ENCODE data around the gene LIX1L.

Gene LIX1L

DNA sequence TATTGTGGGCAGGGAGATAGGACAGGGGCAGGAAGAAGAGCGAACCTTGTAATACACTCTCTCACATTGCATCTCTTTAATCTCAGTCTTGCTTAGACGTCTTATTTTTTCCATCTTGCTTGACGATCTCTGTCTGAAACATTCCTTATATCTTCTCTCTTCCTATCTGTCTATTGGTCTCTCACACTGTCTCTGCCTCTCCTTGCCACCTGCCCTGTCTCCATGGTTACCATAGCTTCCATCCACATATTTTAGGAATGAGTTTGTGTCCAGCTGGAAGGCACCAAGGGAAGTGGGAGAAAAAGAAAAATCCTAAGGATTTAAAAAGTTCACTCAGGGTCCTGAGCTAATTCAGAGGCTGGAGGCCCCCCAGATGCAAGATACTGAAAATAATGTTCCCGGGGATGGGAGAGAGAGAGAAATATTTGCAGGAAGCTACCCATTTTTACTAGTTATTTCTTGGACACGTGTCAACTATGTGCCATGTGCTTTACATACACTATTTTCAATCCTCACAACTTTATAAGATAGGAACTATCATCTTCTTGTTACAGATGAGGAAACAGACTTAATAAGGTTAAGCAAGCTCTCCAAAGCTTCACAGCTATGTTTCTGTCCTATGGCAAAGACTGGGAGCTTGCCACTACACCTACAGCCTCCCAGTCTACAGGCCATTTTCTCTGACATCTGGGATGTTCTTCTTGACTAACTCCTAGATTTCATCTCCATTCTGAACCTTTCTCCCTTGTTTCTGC lies 5.6 kb upstream of the LIX1L start:
- no peak for DNase-seq (ENCODE audit: low read depth)

GRCh38 chr1:145962157-145963102 lies 4.6 kb upstream of the LIX1L start:
- no peak for DNase-seq (ENCODE audit: low read depth)

GRCh38 chr1:145961425-145962156 lies 3.8 kb upstream of the LIX1L start:
- no peak for DNase-seq (ENCODE audit: low read depth)

GRCh38 chr1:145961109-145961424 lies 3.2 kb upstream of the LIX1L start:
- DNase-seq (ENCODE audit: low read depth) = no peak

- no peak for DNase-seq (ENCODE audit: low read depth)
Observed at GRCh38 chr1:145960468-145961108, 2.8 kb upstream of the LIX1L start.

- DNase-seq (ENCODE audit: low read depth) = no peak
Observed at GRCh38 chr1:145959957-145960467, 2.2 kb upstream of the LIX1L start.

GRCh38 chr1:145959333-145959732 lies 1.5 kb upstream of the LIX1L start:
- no peak for DNase-seq (ENCODE audit: low read depth)

DNA sequence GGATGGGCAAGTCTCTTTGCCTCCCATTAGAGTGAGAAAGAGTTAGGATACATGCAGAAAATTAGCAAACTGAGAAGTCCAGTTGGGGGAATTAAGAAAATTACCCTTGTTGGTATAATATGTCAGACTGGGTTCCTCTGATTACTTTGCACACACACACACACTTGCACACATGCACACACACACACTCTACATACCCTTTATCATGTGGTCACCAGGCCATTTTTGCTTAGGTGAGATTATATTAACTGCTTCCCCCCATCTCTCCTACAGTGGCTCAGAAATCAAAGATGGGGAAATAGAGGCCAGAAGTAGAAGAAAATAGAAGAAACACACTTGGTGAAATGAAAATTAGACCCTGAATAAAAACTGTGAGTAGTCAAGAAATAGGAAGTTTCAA lies 917 bp upstream of the LIX1L start:
- DNase-seq (ENCODE audit: low read depth) = no peak

DNA sequence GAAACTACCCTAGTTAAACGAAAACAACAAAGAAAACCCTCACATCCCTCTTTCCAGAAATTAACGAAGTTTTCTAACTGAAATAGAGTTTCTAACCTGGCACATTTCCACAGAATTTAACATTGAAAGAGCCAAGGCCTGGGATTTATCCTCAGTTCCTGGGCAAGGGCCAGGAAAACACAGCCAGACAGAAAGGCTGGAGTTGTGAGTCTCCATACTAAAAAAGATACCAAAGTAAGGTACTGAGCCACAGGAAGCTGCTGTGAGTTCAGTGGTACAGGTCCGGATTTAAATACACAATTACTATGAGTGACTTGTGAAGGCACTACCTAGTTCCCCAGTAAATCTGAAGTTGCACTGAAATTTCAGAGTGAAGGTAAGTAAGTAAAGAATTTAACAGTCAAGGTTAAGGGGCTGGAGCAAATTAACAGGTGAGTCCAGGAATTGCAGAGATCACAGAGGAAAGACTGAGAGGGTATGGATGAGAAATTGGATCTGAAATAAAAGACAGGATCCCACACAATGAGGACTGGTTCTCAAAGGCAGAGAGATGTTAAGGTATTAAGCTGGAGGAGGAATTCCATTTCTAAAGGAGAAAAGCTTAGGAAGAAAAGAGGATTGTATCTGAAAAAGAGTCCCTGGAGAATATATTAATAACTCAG lies 905 bp downstream of the LIX1L start:
- DNase-seq (ENCODE audit: low read depth) = no peak

DNA sequence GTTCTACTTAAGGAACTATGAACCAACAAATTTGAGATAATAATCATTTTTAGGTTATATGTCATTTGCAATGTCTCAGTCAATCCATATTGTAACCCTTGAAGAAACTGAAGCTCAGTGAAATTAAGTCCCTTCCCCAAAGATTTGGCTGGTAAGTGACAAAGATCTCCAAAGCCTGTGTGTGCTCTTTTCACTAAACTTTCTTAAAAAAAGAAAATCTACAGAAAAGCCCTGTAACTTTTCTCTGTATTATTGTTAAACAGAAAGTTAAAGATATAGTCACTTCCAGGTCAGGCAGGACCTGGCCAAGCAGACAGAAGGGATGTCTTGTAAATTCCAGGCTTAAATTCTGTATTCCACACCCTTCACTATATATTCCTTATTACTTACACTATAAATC lies 1.5 kb downstream of the LIX1L start:
- DNase-seq (ENCODE audit: low read depth) = no peak

DNA sequence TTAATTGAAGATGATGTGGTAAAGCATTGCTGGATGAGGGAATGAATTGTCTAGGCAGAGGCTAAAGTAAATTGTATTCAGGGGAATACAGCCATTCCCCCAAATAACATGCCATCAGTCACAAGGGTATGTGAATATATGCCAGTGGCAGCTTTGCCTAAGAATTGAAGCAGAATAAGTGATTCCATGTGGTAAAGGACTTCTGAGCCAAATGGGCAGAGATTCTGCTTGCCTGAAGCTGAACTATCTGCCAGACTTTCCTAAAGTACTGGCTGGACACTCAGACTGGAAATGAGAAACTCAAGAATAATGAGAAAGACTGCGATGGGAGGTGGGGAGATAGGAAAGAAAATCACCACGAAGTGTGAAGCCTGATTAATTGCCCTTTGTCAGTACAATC lies 2.4 kb downstream of the LIX1L start:
- no peak for DNase-seq (ENCODE audit: low read depth)

DNA sequence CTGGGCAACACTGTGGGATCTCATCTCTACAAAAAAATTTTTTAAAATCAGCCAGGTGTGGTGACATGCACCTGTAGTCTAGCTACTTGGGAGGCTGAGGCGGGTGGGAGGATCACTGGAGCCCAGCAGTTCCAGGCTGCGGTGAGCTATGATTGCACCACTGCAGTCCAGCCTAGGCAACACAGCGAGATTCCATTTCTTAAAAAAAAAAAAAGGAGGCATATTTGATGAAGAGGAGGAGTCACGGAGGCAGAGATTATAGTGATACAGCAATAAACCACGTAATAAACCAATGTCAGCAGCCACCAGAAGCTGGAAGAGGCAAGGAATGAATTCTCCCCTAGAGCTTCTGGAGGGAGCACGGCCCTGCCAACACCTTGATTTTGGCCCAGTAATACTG lies 4.0 kb downstream of the LIX1L start:
- DNase-seq (ENCODE audit: low read depth) = no peak

DNA sequence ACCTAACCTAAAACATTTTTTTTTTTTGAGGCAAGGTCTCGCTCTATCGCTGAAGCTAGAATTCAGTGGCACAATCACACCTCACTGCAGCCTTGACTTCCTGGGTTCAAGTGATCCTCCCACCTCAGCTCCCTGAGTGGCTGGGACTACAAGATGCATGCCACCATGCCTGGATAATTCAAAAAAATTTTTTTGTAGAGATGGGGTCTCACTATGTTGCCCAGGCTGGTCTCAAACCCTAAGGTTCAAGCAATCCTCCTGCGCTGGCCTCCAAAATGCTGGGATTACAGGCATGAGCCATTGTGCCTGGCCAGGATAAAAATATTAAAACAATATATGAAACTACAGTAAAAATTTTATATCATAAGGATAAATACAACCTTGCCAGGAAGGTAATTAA lies 4.9 kb downstream of the LIX1L start:
- no peak for DNase-seq (ENCODE audit: low read depth)

GRCh38 chr1:145951526-145951925 lies 6.3 kb downstream of the LIX1L start:
- no peak for DNase-seq (ENCODE audit: low read depth)

DNA sequence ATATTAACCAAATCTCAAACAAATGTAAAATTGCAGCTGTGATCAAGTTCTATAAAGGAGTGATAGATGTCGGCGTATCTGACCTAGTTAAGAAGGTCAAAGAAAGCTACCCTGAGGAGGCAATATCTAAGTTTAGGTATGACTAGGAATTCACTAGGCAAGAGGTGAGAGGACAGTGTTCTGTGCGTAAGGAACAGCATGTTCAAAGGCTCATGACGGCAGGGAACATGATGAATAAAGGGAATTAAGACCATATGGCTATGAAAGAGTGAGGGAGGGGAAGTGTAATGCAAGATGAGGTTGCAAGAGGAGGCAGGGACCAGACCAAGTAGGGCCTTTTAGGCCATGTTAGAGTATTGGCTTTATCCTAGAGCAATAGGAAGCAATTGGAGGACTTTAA lies 8.6 kb downstream of the LIX1L start:
- DNase-seq (ENCODE audit: low read depth) = no peak

DNA sequence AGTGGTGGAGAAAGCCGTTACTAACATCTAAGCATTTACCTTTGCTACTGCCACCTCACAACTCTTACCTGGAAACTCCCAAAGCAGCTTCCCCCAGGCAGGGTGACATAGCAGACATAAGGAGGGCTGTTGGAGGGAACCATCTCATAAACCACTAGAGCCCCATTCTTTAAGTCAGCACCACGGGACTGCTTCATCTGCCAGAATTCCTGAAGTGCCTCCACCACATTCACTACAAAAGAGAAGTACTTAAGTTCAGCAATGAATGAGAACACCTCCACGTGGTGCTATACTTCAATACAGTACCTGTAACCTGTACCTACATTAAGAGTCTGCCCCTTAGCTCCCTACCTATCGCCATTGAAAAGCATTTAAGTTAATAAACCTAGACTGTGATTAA lies 10.3 kb downstream of the LIX1L start:
- no peak for DNase-seq (ENCODE audit: low read depth)

- DNase-seq (ENCODE audit: low read depth) = no peak
Observed at GRCh38 chr1:145946477-145946986, 11.3 kb downstream of the LIX1L start.

DNA sequence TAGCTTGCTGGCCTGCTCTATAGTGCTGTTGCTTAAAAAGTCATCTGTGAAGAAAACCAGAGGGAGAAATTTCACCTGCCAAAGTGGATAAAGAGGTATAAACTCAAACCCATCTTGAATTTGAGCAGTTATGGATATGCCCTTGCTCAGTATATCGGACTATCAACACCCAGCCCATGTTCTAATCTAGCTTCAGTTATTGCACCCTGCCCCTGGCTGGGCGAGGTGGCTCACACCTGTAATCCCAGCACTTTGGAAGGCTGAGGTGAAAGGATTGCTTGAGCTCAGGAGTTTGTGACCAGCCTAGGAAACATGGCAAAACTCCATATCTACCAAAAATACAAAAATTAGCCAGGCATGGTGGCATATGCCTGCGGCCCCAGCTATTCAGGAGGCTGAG lies 13.3 kb downstream of the LIX1L start:
- no peak for DNase-seq (ENCODE audit: low read depth)

DNA sequence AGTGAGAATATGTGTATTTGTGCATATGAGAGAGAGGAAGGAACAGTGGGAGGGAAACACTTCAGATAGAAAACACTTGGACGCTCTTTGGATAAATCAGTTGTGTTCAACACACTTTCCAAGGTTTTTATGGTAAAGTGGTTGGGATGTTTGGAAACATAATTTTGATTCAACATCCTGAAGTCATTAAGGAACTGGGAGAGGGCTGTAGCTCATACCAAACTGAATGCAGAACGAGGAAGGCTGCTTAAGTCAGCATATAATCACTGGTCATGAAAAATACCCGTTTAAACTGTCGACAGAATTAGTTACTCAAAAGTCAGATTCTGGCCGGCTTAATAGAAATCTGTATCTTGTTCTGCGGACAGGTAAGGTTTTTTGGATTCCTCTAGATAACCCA lies 14.9 kb downstream of the LIX1L start:
- no peak for DNase-seq (ENCODE audit: low read depth)

DNA sequence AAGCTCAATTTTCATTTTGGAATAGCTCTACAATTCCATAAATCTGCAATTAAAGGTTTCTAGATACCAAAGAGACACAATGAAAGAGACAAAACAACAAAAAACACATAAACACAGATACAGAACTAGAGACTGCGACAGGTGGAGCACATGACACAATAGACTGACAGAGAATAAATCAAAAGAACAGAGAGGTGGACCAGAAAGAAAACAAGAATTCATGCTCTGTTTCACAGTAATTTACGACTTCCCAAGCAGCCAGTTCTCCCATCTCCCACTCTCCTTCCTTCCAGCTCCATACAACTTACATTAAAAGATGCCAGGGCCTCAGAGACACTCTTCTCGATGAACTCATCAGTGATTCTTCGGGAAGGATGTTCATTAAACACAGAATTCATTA lies 15.4 kb downstream of the LIX1L start:
- DNase-seq (ENCODE audit: low read depth) = no peak

DNA sequence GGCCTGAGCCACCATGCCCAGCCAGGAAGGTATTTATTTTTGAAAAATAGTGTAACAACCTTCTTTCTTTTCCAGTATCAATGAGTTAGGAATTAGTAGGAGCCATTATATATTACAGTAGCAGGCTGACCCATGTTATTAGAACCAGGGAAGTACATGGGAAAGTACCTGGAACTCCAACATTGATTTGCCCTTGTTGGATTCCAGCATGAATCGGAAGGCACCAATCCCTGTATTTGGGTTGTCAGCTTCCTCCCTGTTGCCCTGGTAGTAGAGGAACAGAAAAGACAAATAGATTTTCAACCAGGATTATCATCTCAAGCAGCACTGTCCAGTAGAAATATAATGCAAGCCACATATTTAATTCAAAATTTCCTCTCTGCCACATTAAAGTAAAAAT lies 20.4 kb downstream of the LIX1L start:
- no peak for DNase-seq (ENCODE audit: low read depth)
